ENCODE results near the gene EME2.
"Not testable (repeated sequence)": the region's sequence is repeated elsewhere in the genome, so short reads cannot be mapped to it uniquely, and the experiment has no call there.

Gene EME2, protein sequence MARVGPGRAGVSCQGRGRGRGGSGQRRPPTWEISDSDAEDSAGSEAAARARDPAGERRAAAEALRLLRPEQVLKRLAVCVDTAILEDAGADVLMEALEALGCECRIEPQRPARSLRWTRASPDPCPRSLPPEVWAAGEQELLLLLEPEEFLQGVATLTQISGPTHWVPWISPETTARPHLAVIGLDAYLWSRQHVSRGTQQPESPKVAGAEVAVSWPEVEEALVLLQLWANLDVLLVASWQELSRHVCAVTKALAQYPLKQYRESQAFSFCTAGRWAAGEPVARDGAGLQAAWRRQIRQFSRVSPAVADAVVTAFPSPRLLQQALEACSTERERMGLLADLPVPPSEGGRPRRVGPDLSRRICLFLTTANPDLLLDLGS

GRCh38 chr16:1772362-1772907 lies at the start of gene EME2:
Gene EME2 (plus strand): TSS chr16:1772810. CDS start chr16:1773228, 418 bp downstream.
- no peak for DNase-seq

DNA sequence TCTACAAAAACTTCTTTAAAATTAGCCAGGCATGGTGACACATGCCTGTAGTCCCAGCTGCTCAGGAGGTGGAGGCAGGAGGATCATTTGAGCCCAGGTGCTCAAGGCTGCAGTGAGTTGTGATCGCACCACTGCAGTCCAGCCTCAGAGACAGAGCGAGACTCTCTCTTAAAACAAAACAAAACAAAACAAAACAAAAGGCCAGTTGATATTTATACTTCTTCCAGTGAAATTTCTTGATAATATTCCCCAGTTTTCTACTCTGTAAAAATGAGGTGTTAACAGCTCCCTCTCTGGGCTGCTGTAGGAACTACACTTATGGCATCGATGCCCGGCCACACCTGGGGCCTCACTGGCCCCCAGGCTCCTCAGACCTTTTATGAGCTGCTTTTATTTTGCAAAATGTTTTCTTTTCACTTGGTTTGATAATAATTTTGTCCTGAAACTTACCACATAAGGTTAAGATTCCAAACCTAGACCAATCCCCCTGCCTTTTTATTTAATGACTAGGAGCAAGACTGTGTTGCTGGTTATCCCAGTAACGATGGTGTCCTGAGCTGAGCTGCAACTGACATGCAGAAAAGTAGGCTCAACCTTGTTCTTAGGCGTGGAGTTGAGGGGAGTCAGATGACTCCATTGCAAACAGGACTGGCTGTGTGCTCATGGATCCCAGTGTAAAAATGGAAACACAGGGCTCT lies 49.0 kb upstream of the EME2 start:
- no peak for DNase-seq

DNA sequence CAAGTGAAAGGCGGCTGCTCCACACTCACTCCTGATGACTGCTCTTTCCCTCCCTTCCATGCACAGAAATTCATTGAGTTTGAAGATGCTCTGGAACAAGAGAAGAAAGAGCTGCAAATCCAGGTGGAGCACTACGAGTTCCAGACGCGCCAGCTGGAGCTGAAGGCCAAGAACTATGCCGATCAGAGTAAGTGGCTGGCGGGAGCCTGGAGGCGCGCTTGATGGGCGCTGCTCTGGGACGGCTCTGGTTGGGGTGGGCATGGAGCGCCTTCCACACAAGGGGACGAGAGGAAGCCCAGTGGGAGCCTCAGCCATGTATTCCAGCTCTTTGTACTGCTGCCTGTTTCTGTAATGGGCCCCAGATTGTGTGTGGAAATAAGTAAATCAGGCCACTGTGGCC lies 48.1 kb upstream of the EME2 start:
- DNase-seq, result no peak

- no peak for DNase-seq
Measured at GRCh38 chr16:1726661-1727502, 45.7 kb upstream of the EME2 start.

DNA sequence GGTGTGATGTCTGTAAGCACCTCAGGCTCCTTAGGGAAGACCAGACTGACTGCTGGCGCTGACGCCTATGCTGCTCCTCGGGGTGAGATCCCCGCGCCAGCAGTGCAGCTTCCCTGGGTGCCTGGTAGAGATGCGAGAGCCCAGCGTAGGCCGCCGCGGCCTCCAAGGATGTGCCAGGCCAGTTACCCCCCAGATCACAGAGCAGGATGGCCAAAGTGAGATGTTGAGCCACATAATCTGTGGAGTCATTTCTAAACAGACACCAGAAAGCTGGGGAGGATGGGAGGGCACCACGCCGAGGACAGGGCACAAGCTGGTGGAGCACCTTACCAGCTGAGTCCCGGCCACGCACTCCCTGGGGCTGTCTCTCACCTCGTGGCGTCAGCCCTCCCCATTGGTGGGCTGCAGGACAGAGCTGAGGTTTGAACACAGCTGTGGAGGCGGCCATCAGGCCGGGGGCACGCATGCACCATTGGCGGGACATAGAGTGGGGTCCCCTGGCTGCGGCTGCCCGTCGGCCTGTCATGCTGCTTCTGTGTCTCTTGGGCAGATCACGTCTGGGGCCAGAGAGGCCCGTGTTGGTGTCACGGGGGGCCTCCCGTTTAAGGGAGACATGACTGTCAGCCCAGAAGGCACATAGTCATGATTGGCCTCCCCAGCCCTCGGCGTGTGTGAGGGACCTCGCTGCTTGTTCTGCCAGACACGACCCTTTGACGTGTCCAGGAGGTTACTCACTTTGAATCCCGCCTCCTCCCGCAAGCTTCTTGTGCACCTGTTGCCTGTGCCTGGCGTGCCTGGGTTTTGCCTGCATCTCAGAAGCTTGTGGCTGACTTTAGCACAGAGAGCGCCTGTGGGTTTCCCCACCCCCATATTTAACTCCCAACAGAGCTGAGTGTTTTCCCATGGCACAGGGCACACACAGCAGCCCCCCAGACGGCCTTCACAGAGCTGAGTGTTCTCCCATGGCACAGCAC lies 44.7 kb upstream of the EME2 start:
- DNase-seq, result no peak

DNA sequence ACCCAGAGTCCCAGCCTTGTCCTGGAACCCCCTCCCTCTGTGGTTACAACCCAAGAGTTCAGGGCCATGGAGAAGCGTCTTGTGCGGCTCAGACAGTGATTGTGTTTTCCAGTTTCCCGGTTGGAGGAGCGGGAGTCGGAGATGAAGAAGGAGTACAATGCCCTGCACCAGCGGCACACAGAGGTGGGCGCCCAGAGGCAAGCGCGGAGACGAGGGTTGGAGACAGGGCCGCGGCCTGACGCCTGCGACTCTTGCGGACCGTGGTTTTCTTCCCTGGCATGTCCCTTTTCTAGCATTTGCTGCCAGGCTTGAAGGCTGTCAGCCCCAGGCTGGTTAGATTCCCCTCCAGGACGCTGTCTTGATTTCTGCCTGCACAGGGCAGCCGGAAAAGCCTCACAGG lies 43.6 kb upstream of the EME2 start:
- no peak for DNase-seq

GRCh38 chr16:1729445-1729844 lies 43.2 kb upstream of the EME2 start:
- no peak for DNase-seq

- no peak for DNase-seq
Measured at GRCh38 chr16:1731073-1731472, 41.5 kb upstream of the EME2 start.

GRCh38 chr16:1731603-1732002 lies 41.0 kb upstream of the EME2 start:
- DNase-seq, result no peak

DNA sequence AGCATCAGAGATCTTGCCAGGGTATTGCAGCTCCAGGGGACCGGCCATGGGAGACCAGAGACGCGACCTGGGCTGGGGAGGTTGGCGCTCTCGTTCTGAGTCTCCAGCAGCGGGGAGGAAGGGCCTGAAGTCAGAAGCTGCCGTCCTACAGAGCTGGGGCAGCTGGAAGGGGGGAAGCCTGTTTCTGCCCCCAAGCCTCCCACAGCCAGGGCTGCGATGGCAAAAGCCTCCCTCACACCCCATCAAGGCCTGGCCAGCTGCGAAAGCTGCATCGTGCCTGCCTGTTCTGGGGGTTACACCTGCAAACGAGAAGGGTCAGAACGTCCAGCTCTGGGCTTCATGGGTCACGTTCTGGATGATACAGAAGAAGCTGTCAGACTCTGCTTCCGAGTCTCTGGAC lies 40.5 kb upstream of the EME2 start:
- DNase-seq, result no peak

GRCh38 chr16:1732551-1732987 lies 40.0 kb upstream of the EME2 start:
- not testable (repeated sequence) for DNase-seq

GRCh38 chr16:1734123-1734522 lies 38.5 kb upstream of the EME2 start:
- no peak for DNase-seq

GRCh38 chr16:1734816-1735215 lies 37.8 kb upstream of the EME2 start:
- DNase-seq, result no peak

GRCh38 chr16:1740234-1740633 lies 32.4 kb upstream of the EME2 start:
- DNase-seq, result no peak

DNA sequence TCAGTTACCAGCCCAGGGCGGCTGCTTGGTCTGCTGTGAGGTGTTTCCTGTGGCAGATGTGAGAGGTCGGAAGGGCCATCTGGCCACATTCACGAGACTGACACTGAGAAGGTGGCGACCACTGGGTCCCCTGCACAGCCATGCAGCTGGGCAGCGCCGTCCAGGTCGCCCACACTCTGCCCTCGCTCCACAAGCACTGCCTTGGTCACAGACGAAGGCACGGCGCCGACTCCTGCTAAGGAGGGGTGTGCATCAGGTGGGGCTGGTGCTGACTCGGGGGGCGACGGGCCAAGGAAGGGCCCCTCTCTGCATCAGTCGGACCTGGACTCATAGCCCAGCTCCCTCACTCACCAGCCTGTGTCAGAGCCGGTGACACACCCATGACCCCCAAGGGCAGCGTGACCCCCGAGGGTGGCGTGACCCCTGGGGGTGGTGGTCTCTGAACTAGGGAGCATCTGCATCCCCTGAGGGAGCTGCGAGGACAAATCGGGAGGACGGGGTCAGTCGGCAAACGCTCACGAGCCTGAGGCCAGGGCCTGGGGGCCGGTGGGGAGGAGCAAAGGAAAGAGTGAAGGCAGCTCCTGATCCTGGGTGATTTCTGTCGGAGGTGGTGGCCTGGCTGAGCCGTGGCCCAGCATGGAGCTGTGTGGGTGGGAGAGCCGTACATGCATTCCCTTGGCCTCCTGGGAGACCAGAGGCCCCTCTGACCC lies 31.7 kb upstream of the EME2 start:
- no peak for DNase-seq

- DNase-seq, result no peak
Measured at GRCh38 chr16:1741553-1742165, 31.0 kb upstream of the EME2 start.

DNA sequence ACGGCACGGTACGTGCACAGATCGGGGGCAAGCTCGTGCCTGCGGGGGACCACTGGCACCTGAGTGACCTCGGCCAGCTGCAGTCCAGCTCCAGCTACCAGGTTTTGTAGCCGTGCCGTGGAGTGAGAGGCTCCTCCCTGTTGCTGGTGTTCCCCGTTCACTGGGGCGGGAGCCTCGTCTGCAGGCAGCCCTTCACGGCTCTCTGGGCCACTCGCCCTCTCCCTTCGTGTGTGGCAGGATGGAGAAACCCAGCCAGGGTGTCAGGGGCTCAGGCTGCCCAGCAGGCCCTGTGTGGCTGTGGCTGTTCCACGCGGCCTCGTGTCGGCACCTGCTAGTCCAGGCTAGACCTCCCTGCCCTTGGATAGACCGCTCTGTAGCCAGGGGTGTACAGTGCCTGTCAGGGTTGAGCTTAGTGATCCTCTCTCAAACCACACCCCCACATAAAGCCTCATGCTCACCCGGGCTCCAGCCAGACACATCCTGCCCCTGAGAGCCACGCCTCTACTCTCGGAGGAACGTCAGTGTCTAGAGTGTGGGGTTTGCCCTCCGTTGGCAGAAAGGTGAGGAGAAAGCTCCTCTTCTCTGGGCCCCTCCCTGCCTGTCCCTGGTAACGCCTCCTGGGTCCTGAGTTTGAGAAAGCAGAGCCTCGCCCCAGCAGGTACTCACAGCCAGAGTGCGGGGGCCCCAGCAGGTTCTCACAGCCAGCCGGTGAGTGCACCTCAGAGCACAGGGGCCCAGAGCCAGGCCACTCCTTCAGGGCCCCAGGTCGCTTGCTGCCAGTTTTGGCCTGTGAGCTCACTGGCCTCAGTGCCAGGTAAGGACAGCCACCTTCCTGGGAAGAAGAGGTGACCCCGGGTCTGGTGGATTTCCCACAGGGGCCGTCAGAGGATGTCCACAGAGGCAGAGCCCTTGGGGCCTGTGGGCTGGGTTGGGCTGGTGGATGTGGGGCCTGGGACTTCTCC lies 29.0 kb upstream of the EME2 start:
- DNase-seq, result no peak

DNA sequence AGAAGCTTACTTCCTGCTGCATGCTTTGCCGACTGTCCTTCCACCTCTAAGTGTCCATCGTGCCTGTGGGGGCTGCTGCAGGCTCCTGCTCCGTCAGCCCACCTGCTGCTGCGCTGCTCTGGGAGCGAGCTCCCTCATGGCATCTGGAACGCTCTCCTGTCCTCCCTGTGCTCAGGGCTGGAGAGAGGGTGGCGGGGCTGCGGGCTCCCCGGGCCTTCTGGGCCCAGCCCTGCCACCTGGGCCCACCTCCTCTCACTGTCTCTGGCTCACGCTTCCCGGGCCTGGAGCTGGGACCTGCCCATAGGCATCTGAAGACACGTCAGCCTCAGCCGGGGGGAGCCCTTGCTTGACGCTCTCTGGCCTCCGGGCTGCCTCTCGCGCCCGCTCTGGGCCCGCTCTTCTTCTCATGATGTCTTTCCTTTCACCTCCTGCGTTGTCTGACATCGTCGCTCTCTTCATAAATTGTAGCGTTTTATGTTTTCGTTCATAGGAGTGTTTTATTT lies 28.2 kb upstream of the EME2 start:
- no peak for DNase-seq

GRCh38 chr16:1745181-1745899 lies 27.3 kb upstream of the EME2 start:
- no peak for DNase-seq

Data from NCI-H446 treated with DMSO at 0.1 percent for 48 hours (cell line).